Measurements from ENCODE around the gene SDR42E1. TPM values are rescaled to one million over a fixed set of nuclear protein-coding genes. Genes with fewer than 3 reads are reported as not detected.

Gene SDR42E1
- total RNA-seq, 1 donor = 1.4 TPM

DNA sequence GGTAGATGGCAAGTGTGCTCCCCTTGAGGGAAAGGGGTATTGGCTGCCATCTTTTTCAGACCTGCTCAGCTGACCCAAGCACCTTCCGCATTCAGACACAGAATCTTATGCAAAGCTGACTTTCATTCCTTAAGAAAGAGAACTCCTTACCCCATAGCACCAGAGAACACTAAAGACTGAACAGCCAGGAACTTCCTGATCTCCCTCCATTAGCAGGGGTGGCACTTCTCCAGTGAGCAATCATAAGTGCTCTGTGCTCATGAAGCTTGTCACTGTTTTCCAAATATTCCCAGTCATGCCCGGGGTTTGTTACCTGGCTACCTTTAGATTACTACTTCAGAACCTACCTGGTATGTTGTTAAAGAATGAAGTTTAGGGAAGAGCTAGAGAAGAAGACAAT is 35.7 kb upstream of the SDR42E1 start:
- Histone ChIP-seq H3K27me3 (ENCODE audit: insufficient read depth, low read length) (peaks cover 15% of the 10 kb centered on the region), H3K36me3 (ENCODE audit: insufficient read depth, low read length) (no peaks in the 10 kb centered on the region), H3K79me2 (ENCODE audit: insufficient read depth, low read length) (no peaks in the 10 kb centered on the region), H3K9me3 (ENCODE audit: low read depth, low read length) (no peaks in the 10 kb centered on the region), H2AFZ (ENCODE audit: low read length) (no peak overlapping the region), H3K27ac (ENCODE audit: low read depth, low read length) (no peak overlapping the region), H3K4me3 (ENCODE audit: insufficient read depth, low read length) (no peak overlapping the region), H4K20me1 (ENCODE audit: insufficient read depth, low read length) (no peaks in the 10 kb centered on the region), H3K4me2 (ENCODE audit: insufficient read depth, low read length) (no peak overlapping the region), H3K4me1 (ENCODE audit: insufficient read depth, low read length) (peaks cover 3% of the 10 kb centered on the region)
- TF ChIP-seq, protein P1, sequence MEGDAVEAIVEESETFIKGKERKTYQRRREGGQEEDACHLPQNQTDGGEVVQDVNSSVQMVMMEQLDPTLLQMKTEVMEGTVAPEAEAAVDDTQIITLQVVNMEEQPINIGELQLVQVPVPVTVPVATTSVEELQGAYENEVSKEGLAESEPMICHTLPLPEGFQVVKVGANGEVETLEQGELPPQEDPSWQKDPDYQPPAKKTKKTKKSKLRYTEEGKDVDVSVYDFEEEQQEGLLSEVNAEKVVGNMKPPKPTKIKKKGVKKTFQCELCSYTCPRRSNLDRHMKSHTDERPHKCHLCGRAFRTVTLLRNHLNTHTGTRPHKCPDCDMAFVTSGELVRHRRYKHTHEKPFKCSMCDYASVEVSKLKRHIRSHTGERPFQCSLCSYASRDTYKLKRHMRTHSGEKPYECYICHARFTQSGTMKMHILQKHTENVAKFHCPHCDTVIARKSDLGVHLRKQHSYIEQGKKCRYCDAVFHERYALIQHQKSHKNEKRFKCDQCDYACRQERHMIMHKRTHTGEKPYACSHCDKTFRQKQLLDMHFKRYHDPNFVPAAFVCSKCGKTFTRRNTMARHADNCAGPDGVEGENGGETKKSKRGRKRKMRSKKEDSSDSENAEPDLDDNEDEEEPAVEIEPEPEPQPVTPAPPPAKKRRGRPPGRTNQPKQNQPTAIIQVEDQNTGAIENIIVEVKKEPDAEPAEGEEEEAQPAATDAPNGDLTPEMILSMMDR (IDR thresholded peaks at IDR 0.05; ENCODE audit: extremely low read depth, low read depth, low read length) = no peak
- DNase-seq (ENCODE audit: insufficient read length, low spot score, missing footprints) = no peak

DNA sequence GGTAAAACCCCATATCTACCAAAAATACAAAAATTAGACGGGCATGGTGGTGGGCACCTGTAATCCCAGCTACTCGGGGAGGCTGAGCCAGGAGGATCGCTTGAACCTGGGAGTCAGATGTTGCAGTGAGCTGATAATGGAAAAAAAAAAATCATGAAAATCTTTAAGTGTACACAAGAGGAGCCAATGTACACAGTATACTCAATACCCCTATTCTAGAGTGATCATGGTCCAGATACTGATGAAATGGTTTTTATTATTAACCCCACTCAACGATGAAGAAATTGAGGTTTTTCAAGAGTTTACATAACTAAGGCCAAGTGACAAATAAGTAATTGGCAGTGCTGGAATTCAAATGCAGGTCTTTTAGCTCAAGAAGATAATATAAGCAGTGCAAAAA is 35.3 kb upstream of the SDR42E1 start:
- Histone ChIP-seq H3K9me3 (ENCODE audit: low read depth, low read length) (no peaks in the 10 kb centered on the region), H3K27ac (ENCODE audit: low read depth, low read length) (no peak overlapping the region), H2AFZ (ENCODE audit: low read length) (no peak overlapping the region), H3K4me3 (ENCODE audit: insufficient read depth, low read length) (no peak overlapping the region), H4K20me1 (ENCODE audit: insufficient read depth, low read length) (no peaks in the 10 kb centered on the region), H3K36me3 (ENCODE audit: insufficient read depth, low read length) (no peaks in the 10 kb centered on the region), H3K4me2 (ENCODE audit: insufficient read depth, low read length) (no peak overlapping the region), H3K79me2 (ENCODE audit: insufficient read depth, low read length) (no peaks in the 10 kb centered on the region), H3K4me1 (ENCODE audit: insufficient read depth, low read length) (peaks cover 3% of the 10 kb centered on the region), H3K27me3 (ENCODE audit: insufficient read depth, low read length) (peaks cover 12% of the 10 kb centered on the region)
- TF ChIP-seq, protein P1 (IDR thresholded peaks at IDR 0.05; ENCODE audit: extremely low read depth, low read depth, low read length) = no peak
- no peak for DNase-seq (ENCODE audit: insufficient read length, low spot score, missing footprints)

DNA sequence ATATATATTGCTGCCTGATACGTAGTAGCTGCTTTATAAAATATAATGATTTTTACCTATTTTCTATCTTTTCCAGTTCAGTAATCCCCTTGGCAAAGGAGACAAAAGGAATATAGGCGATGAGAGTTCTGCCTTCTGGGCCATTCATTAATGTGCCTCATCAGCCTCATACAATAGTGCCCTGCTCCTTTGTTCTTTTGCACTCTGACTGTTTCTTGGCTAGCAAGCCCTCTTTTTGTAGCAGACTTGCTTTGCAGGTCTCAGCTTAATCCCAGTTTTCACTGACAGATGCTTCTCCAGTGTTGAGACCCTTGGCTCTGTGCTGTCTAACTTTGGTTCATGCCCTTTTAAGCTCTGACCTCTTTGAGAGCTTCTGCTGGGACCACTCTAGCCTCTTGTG is 34.2 kb upstream of the SDR42E1 start:
- Histone ChIP-seq H2AFZ (ENCODE audit: low read length) (no peak overlapping the region), H3K9me3 (ENCODE audit: low read depth, low read length) (no peaks in the 10 kb centered on the region), H3K4me3 (ENCODE audit: insufficient read depth, low read length) (no peak overlapping the region), H3K27me3 (ENCODE audit: insufficient read depth, low read length) (peaks cover 6% of the 10 kb centered on the region), H3K79me2 (ENCODE audit: insufficient read depth, low read length) (no peaks in the 10 kb centered on the region), H3K27ac (ENCODE audit: low read depth, low read length) (no peak overlapping the region), H3K36me3 (ENCODE audit: insufficient read depth, low read length) (no peaks in the 10 kb centered on the region), H3K4me1 (ENCODE audit: insufficient read depth, low read length) (peaks cover 3% of the 10 kb centered on the region), H3K4me2 (ENCODE audit: insufficient read depth, low read length) (no peak overlapping the region), H4K20me1 (ENCODE audit: insufficient read depth, low read length) (no peaks in the 10 kb centered on the region)
- TF ChIP-seq, protein P1 (IDR thresholded peaks at IDR 0.05; ENCODE audit: extremely low read depth, low read depth, low read length) = no peak
- no peak for DNase-seq (ENCODE audit: insufficient read length, low spot score, missing footprints)

DNA sequence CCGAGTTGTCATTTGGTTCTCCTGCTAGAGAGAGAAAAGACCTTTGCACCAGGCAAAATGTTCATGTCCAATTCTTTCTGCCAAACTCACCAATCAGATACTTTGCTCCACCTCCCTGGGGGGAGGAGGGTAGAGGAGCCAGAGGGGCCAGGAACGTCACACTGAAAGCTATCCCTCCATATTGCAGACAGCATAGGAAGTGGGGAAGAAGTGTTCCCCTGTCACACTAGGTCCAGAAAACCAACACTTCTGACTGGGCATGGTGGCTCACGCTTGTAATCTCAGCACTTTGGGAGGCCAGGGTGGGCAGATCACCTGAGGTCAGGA is 33.3 kb upstream of the SDR42E1 start:
- peaks cover 3% of the 10 kb centered on the region for H3K4me1 ChIP-seq (ENCODE audit: insufficient read depth, low read length)
- no peak overlapping the region for H2AFZ ChIP-seq (ENCODE audit: low read length)
- H3K4me2 ChIP-seq (ENCODE audit: insufficient read depth, low read length) = no peak overlapping the region
- no peaks in the 10 kb centered on the region for H3K9me3 ChIP-seq (ENCODE audit: low read depth, low read length)
- H3K4me3 ChIP-seq (ENCODE audit: insufficient read depth, low read length) = no peak overlapping the region
- no peaks in the 10 kb centered on the region for H3K79me2 ChIP-seq (ENCODE audit: insufficient read depth, low read length)
- H3K27me3 ChIP-seq (ENCODE audit: insufficient read depth, low read length) = peaks cover 3% of the 10 kb centered on the region
- H4K20me1 ChIP-seq (ENCODE audit: insufficient read depth, low read length) = no peaks in the 10 kb centered on the region
- no peak overlapping the region for H3K27ac ChIP-seq (ENCODE audit: low read depth, low read length)
- no peaks in the 10 kb centered on the region for H3K36me3 ChIP-seq (ENCODE audit: insufficient read depth, low read length)
- no peak for DNase-seq (ENCODE audit: insufficient read length, low spot score, missing footprints)
- TF ChIP-seq, protein P1 (IDR thresholded peaks at IDR 0.05; ENCODE audit: extremely low read depth, low read depth, low read length) = no peak
